Parathyroid adenoma (tissue), 2 donors: ENCODE results near the gene GSC2.

Source experiments
- H2AFZ ChIP-seq: fragments of 300-600 bp; sonication (generic); one replicate; pipeline ENCODE4 v1.7.0; 2017; ENCODE audit warnings: antibody characterized with exemption, mild to moderate bottlenecking
- H3K27ac ChIP-seq: fragments of 300-600 bp; sonication (generic); one replicate; pipeline ENCODE4 v1.7.0; 2017
- H3K27me3 ChIP-seq: fragments of 300-600 bp; sonication (generic); one replicate; pipeline ENCODE4 v1.7.0; 2017; ENCODE audit warnings: low read length; ENCODE audit not compliant: control insufficient read depth, insufficient read depth
- H3K36me3 ChIP-seq: fragments of 300-600 bp; sonication (generic); one replicate; pipeline ENCODE4 v1.7.0; 2017; ENCODE audit warnings: low read length; ENCODE audit not compliant: control insufficient read depth, insufficient read depth
- H3K4me1 ChIP-seq: fragments of 300-600 bp; sonication (generic); one replicate; pipeline ENCODE4 v1.7.0; 2017; ENCODE audit warnings: control low read depth
- H3K4me2 ChIP-seq: fragments of 300-600 bp; sonication (generic); one replicate; pipeline ENCODE4 v1.7.0; 2017; ENCODE audit warnings: low read length
- H3K4me3 ChIP-seq: fragments of 300-600 bp; sonication (generic); one replicate; pipeline ENCODE4 v1.7.0; 2017; ENCODE audit warnings: low read depth, low read length
- H3K79me2 ChIP-seq: fragments of 300-600 bp; sonication (generic); one replicate; pipeline ENCODE4 v1.7.0; 2017; ENCODE audit warnings: control low read depth
- H3K9ac ChIP-seq: fragments of 300-600 bp; sonication (generic); one replicate; pipeline ENCODE4 v1.7.0; 2017; ENCODE audit warnings: mild to moderate bottlenecking
- H3K9me3 ChIP-seq: fragments of 300-600 bp; sonication (generic); one replicate; pipeline ENCODE4 v1.7.0; 2017; ENCODE audit warnings: low read length; ENCODE audit not compliant: control insufficient read depth
- TF ChIP-seq, protein P1 (sequence below): fragments of 300-600 bp; sonication (generic); IDR thresholded peaks from one replicate; pipeline ENCODE4 v1.7.0; 2017; ENCODE audit warnings: antibody characterized with exemption, mild to moderate bottlenecking
- donor health status: primary hyperparathyroidism.

GSC2 gene

DNA sequence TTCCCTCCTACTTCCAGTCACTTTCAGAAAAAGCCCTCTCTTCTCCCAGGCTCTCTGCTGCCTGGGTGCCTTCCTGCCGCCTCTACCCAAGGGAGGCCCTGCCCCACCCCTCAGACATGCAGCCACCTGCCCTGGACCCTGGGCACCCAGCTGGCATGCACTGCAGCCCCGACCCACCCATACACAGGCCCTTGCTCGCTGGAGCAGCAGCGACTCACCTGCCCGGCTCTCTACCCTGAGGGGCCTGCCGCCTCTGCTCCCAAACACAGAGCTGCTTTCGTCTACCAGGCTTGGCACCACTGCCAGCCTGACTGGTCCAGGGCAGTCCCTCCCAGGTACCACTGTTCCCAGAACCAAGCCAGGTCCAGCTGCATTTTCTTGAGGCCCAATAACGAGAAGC, 20.2 kb downstream of the GSC2 start:
- Histone ChIP-seq H3K27ac (no peak overlapping the region), H3K36me3 (no peaks in the 10 kb centered on the region), H3K4me3 (no peak overlapping the region), H3K9me3 (no peaks in the 10 kb centered on the region), H3K4me1 (no peaks in the 10 kb centered on the region), H3K79me2 (no peaks in the 10 kb centered on the region), H3K4me2 (no peak overlapping the region), H2AFZ (no peak overlapping the region), H3K27me3 (no peaks in the 10 kb centered on the region), H3K9ac (no peak overlapping the region)
- TF ChIP-seq, protein P1, sequence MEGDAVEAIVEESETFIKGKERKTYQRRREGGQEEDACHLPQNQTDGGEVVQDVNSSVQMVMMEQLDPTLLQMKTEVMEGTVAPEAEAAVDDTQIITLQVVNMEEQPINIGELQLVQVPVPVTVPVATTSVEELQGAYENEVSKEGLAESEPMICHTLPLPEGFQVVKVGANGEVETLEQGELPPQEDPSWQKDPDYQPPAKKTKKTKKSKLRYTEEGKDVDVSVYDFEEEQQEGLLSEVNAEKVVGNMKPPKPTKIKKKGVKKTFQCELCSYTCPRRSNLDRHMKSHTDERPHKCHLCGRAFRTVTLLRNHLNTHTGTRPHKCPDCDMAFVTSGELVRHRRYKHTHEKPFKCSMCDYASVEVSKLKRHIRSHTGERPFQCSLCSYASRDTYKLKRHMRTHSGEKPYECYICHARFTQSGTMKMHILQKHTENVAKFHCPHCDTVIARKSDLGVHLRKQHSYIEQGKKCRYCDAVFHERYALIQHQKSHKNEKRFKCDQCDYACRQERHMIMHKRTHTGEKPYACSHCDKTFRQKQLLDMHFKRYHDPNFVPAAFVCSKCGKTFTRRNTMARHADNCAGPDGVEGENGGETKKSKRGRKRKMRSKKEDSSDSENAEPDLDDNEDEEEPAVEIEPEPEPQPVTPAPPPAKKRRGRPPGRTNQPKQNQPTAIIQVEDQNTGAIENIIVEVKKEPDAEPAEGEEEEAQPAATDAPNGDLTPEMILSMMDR = no peak

DNA sequence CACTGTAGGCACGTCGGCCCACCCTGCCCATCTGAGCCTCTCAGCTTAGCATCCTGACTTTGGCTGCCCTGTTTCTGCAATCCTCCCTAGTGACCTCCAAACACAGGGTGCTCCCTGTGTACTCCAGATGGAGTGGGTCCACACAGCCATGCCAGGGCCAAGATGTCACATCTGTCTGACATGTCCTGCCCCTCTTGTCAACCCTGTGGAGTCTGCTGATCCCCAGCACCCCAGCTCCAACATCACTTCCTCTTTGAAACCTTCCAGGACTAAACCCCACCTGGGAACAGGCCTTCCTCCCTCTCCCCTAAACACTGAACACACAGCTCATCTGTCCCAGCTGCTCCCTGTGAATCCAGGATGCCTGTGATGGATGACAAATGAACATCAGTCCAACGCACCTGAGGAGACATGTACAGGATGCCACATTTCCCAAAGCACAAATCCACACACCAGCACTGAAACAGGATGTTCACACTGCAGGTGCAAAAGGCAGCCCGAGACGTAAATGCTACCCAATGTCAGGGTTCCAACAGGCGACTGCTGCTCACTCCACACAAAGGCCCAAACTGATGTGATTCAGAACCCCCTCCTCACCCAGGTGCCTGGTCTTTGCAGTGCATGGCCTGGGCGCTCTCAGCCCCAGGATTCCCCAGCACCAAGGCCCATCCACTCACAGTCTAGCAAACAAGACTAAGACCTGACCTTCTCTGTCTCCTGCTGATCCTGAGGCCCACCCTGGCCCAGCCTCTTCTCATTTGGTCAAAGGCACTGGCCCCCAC, 21.0 kb downstream of the GSC2 start:
- H3K36me3 ChIP-seq = no peaks in the 10 kb centered on the region
- TF ChIP-seq, protein P1 = no peak
- H3K4me3 ChIP-seq = no peak overlapping the region
- H3K9me3 ChIP-seq = no peaks in the 10 kb centered on the region
- H3K4me1 ChIP-seq = no peaks in the 10 kb centered on the region
- no peak overlapping the region for H2AFZ ChIP-seq
- H3K27me3 ChIP-seq = no peaks in the 10 kb centered on the region
- no peak overlapping the region for H3K27ac ChIP-seq
- H3K79me2 ChIP-seq = no peaks in the 10 kb centered on the region
- H3K9ac ChIP-seq = no peak overlapping the region
- H3K4me2 ChIP-seq = no peak overlapping the region

DNA sequence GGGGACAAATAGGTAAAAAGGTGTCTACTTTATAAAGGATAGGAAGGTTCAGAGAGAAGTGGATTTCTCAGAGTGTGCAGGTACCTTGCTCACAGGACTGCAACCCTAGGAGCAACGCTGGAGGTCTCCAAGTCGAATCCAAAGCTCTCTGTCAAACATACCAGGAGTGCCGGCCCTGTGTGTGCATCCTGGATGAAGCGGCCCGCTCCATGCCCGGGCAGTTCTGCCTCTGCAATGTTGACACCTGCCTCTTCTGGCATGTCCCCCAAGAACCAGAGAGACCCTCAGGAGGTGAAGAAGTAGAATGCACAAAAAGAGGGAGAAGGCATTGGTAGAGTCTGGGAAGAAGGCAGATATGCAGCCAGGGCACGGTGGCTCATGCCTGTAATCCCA, 22.1 kb downstream of the GSC2 start:
- no peak overlapping the region for H3K4me3 ChIP-seq
- no peaks in the 10 kb centered on the region for H3K27me3 ChIP-seq
- H3K4me1 ChIP-seq = no peaks in the 10 kb centered on the region
- TF ChIP-seq, protein P1 = no peak
- H2AFZ ChIP-seq = no peak overlapping the region
- no peak overlapping the region for H3K9ac ChIP-seq
- no peak overlapping the region for H3K27ac ChIP-seq
- no peaks in the 10 kb centered on the region for H3K79me2 ChIP-seq
- H3K36me3 ChIP-seq = no peaks in the 10 kb centered on the region
- no peaks in the 10 kb centered on the region for H3K9me3 ChIP-seq
- H3K4me2 ChIP-seq = no peak overlapping the region

DNA sequence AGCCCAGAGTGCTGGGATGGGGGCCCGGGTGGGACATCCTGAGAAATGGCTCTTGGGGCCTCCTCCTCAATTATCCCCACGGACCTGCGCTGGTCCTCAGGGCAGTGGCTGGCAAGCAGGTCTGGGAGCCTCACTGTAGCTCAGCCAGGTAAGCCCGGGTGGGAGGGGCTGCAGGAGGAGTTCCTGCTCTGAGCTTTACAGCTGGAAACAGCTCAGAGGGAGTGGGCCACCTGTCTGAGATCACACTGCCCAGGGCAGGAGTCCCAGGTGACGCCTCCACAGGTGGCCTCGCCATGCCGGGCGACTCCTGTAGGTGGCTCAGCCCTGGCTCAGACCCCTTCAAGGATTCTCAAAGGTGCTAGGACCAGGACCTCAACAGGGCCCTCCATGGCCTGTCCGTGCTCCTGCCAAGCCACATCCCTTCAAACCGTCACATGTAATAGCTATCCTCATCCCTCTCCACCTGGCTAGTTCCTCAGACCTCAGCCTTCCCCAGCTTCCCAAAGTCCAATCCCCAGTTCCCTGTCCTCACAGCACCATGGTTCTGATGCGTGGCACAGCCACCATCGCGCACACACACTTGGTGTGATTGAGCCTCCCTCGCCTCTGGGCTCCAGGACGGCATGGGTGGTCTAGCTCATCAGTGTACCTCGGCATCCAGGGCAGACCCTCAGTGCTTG, 22.6 kb downstream of the GSC2 start:
- no peaks in the 10 kb centered on the region for H3K4me1 ChIP-seq
- no peaks in the 10 kb centered on the region for H3K9me3 ChIP-seq
- H3K27ac ChIP-seq = no peak overlapping the region
- H2AFZ ChIP-seq = no peak overlapping the region
- no peaks in the 10 kb centered on the region for H3K27me3 ChIP-seq
- no peaks in the 10 kb centered on the region for H3K36me3 ChIP-seq
- no peak overlapping the region for H3K4me2 ChIP-seq
- H3K79me2 ChIP-seq = no peaks in the 10 kb centered on the region
- no peak overlapping the region for H3K9ac ChIP-seq
- TF ChIP-seq, protein P1 = no peak
- H3K4me3 ChIP-seq = no peak overlapping the region
